Peyer's patch (tissue), 4 donors: Measurements from ENCODE around the gene PLXDC1.

Experiments
- POLR2A ChIP-seq, 2 donors: fragments of 450-650 bp; IDR thresholded peaks; one replicate each; pipeline ENCODE4 v1.5.1; 2017; ENCODE audit warnings: antibody characterized with exemption in 2 of 2, mild to moderate bottlenecking in 2 of 2, moderate library complexity in 2 of 2
- TF ChIP-seq, protein P1 (sequence below), 6 experiments: fragments of 450-650 bp in 4 of 6; fragments of 200-600 bp in 2 of 6; sonication (generic) in 1 of 6; IDR thresholded peaks; one replicate each; pipeline ENCODE4 v1.5.1; 2017 to 2019; ENCODE audit warnings: antibody characterized with exemption in 6 of 6, mild to moderate bottlenecking in 3 of 6, moderate library complexity in 1 of 6

DNA sequence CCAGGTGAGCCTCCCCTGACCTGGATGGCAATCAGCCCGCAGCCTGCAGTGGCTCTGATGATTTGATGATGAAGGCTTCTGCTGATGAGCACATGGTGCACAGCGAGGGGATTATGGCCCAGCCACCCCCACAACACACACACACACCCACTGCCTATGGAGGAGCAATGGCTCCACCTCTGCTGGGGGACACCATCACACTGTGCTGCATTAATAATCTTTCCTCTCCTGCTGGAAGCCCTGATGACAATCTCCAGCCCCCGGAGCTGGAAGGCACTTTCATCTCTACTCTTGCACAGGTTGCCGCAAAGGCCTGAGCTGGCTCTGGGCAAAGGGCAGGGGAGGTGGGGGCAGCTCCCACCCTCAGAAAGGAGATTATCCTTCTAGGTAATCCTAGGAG, 79.9 kb downstream of the PLXDC1 start:
- TF ChIP-seq POLR2A (IDR thresholded peaks at IDR 0.05): no peak
- TF ChIP-seq, protein P1, sequence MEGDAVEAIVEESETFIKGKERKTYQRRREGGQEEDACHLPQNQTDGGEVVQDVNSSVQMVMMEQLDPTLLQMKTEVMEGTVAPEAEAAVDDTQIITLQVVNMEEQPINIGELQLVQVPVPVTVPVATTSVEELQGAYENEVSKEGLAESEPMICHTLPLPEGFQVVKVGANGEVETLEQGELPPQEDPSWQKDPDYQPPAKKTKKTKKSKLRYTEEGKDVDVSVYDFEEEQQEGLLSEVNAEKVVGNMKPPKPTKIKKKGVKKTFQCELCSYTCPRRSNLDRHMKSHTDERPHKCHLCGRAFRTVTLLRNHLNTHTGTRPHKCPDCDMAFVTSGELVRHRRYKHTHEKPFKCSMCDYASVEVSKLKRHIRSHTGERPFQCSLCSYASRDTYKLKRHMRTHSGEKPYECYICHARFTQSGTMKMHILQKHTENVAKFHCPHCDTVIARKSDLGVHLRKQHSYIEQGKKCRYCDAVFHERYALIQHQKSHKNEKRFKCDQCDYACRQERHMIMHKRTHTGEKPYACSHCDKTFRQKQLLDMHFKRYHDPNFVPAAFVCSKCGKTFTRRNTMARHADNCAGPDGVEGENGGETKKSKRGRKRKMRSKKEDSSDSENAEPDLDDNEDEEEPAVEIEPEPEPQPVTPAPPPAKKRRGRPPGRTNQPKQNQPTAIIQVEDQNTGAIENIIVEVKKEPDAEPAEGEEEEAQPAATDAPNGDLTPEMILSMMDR (IDR thresholded peaks at IDR 0.05): no peak
